ENCODE data around the gene SSUH2.
A peak's percentile ranks its signal among the peaks of the same experiment; 100 is the strongest.
"Not testable (repeated sequence)": the region's sequence is repeated elsewhere in the genome, so short reads cannot be mapped to it uniquely, and the experiment has no call there.

Gene SSUH2

GRCh38 chr3:8644748-8645390, at the start of gene SSUH2:
Gene SSUH2, minus strand, starts transcription at chr3:8644798. Its CDS starts 40 bp downstream, at chr3:8644758.
- DNase-seq = no peak

DNA sequence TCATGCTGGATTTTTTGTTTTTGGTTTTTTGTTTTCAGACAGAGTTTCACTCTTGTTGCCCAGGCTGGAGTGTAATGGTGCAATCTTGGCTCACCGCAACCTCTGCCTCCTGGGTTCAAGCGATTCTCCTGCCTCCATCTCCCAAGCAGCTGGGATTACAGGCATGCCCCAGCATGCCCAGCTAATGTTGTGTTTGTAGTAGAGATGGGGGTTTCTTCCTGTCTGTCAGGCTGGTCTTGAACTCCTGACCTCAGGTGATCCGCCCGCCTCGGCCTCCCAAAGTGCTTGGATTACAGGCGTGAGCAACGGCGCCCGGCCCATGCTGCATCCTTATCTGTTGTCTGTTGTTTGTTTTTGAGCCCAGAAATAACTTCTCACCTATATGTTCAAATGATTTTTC, 46.7 kb upstream of the SSUH2 start:
- not testable (repeated sequence) for DNase-seq

- not testable (repeated sequence) for DNase-seq
These were observed 40.4 kb upstream of the SSUH2 start for GRCh38 chr3:8684992-8685391.

- DNase-seq = not testable (repeated sequence)
These were observed 38.4 kb upstream of the SSUH2 start for GRCh38 chr3:8682850-8683574.

DNA sequence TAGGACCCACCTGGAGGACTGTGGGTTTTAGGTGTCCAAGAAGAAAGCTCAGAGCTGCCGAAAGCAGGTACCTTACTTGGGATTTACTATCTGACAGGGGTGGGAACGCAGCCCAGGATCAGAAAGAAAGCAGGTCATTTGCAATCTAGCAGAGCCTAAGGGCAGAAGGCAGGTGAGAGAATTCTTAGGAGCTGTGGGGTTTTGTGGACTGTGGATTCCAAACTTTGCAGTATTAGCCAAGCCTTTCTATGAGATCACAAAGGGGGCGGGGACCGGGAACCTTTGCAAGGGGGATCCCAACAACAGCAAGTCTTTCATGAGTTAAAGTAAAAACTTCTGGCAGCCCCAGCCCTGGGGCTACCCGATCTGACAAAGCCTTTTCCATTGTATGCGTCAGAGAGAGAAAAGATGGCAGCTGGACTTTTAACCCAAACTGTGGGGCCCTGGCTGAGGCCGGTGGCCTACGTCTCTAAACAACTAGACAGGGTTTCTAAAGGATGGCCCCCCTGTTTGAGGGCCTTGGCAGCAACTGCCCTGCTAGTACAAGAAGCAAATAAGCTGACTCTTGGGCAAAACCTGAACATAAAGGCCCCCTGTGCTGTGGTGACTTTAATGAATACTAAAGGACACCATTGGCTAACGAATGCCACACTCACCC, 37.4 kb upstream of the SSUH2 start:
- DNase-seq = not testable (repeated sequence)

DNA sequence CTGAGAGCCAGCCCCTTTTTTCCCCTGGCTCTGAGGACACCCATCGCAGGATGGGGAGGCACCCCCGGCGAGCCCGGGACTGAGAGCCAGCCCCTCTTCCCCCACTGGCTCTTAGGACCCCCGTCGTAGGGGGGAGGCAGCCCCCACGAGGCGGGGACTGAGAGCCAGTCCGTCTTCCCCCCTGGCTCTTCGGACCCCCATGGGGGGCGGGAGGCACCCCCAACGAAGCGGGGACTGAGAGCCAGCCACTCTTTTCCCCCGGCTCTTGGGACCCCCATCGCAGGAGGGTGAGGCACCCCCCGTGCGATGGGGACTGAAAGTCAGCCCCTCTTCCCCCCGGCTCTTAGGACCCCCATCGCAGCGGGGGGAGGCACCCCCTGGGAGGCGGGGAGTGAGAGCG, 36.8 kb upstream of the SSUH2 start:
- DNase-seq = no peak

- DNase-seq = not testable (repeated sequence)
These were observed 35.4 kb upstream of the SSUH2 start for GRCh38 chr3:8679817-8680553.

- DNase-seq = no peak
These were observed 34.2 kb upstream of the SSUH2 start for GRCh38 chr3:8678751-8679150.

DNA sequence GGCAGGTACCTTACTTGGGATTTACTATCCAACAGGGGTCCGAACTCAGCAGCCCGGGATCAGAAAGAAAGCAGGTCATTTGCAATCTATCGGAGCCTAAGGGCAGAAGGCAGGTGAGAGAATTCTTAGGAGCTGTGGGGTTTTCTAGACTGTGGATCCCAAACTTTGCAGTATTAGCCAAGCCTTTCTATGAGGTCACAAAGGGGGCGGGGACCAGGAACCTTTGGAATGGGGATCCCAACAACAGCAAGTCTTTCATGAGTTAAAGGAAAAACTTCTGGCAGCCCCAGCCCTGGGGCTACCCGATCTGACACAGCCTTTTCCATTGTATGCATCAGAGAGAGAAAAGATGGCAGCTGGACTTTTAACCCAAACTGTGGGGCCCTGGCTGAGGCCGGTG, 32.7 kb upstream of the SSUH2 start:
- not testable (repeated sequence) for DNase-seq

GRCh38 chr3:8675591-8675990, 31.0 kb upstream of the SSUH2 start:
- DNase-seq = not testable (repeated sequence)

DNA sequence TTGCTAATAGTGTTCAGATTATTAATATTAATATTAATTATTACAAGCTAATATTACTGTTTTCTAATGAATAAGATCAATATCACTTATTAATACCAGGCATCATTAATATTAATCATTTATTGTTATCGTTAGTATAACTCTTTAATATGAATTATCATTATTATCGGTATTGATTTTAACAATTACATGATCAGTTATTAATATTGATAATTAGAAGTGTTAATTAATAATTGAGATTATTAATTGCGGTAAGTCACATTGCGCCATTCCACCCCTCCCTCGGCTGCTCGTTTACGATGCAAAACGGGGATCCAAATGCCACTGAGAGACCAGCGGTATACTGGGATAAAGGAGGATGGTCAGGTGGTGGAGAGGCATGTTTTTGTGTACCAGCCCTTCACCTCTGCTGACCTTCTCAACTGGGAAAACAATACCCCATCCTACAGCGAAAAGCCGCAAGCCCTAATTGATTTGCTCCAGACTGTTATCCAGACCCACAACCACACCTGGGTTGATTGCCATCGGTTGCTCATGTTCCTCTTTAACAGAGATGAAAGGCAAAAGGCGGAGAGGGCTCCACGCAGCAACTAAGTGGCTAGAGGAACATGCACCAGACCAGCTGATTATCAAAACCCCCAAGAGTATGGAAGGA, 28.6 kb upstream of the SSUH2 start:
- DNase-seq = no peak

DNA sequence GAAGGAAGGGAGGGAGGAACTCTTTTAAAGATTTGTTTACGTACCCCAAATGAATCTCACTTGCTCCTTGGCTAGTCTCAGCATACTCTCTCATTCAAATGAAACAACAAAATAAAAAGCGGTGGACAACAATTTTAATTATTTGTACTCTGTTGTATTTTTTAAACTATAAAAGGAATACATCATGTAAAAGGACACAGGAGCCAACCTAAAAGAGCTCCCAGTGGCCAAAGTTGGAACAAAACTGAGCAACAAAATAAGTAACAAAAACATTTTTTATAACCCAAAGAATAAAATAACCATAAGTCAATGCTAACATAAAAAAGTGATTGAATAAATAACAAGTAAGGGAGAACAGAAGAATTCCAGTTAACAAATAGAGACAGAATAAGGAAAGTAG, 24.4 kb upstream of the SSUH2 start:
- DNase-seq = no peak

DNA sequence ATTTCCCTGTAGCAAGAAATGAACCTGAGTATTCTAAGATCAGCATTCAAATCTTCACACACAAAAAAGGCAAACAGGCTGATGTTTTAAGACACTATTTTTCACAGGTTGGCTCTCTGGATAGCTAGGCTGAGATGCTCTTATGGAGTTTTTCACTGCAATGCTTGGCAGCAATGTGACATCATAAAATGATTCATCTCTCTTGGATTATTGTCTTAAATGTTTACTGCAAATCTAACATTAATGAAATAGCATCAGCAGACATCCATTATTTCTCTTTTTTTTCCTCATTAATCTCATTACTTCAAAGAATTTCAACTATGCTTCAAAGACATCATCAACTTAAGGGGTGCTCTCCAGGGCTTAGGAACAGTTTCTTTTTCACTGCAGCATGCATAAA, 23.6 kb upstream of the SSUH2 start:
- no peak for DNase-seq

GRCh38 chr3:8667463-8668091, 23.0 kb upstream of the SSUH2 start:
- no peak for DNase-seq

DNA sequence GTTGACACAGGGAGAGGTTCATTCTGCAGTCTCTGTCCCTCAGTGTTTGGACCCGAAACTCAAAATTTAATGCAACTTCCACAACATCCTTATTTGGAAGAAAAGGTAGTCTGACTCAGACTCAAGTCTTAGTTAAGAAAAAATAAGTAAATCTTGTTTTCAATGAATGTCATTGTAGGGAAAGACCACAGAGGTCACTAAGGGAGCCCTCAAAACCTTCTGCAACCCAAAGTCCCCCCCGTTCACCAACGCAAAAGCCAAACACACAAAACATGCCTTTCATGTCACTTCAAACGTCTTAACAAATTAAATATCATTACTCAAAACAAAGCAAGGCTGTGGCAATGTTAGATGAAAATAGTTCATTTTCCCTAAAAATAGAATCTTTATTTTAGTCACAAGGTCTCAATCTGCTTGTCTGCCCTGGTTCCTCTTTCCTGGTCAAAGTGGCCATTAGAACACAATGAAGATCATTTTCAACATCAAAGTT, 20.9 kb upstream of the SSUH2 start:
- DNase-seq = no peak

DNA sequence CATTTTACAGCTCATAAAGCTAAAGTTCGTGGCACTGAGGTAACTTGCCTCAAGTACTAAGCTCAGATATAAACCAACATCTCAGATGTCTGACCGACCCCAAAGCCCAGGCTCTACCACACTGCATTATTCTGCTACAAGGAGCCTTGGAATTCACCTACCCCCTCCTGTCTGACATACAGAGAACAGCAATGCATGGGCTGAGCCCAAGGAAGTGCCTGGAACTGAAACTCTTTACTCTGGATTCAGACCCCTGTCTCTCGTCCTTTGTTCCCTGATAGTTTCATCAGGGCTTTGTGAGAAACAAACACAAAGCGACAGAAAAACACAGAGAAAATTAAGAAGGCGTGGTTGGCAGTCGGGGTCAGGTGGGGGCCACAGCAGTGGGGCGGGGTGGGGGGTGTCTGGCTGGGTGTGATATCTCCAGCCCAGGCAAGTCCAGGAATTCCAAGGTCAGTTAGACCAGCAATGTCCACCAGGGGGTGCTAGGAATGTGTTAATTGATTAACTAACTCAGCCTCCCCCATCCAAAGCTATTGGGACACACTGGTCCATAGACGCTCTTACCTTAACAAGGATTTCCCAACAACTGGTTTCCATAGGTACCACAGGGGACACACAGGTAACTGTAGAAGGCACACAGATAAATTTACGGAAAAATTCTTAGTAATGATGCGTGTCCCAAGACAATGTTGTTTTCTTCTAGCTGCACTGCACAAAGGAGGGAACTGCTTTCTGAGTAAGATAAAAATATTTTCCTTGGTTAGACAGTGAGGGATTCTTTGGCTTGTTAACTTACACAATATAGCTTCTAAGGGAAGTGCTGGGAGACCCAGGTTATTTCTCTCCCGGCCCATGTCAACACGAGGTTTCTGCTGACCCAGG, 18.8 kb upstream of the SSUH2 start:
- DNase-seq = peak in 1 of 2 donors; percentile 16

DNA sequence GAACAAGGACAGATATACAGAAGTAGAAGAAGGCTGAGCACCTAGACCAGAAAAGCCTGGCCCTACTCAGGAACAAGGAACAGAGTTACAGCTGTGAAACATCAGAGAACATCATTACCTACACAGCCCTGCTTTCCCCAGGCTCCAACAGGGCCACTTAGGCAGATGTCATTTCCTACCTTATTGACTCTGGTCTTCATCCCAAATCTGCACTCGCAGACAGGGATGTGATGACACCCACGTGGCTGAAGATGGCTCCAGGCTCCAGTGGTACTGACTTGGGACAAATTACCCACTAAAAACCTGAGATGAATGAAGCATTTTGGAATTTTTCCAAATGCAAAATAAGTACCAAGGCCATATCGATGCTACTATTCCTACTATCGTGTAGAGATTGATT, 18.0 kb upstream of the SSUH2 start:
- no peak for DNase-seq

DNA sequence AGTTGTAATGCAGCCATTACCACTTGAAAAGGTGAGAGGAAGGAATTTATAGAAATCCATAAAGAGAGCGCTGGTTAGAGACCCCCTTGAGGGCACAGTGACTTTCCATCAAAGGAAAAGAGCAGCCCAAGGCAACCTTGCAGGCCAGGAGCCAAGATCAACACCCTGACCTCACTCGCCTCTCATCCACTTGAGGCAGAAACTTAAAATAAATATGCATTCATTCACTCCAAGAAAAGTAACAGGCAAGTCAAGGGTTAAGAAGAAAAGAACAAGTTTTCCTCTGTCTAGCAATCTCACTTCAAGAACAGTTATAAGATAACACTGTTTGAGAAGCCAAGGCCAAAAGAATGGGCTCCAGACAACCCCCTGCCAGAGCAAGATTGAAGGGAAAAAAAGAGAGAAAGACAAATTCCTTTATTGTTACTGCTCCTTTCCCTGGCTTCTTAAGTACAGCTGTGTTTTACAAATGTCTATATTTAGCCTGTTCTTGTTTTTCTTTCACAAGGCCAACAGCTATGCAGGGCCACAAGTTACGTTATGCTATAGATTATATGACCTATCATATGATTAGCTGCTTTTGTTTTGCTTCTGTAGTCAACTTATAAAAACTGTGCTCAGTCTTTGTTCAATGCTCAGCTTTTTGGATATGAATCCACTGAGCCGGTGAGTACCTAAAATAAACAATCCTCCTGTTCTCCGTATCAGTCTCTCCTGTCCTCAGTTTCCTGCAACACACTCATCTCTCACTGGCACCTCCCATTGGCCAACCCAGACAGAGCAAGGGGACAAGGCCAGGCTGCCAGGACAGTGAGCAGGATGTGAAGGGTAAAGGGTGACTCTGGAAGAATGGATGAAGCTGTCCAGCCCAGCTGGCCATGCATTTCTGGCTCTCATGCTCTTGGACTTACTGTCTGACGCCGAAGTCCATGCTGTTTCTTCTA, 15.8 kb upstream of the SSUH2 start:
- DNase-seq = no peak

DNA sequence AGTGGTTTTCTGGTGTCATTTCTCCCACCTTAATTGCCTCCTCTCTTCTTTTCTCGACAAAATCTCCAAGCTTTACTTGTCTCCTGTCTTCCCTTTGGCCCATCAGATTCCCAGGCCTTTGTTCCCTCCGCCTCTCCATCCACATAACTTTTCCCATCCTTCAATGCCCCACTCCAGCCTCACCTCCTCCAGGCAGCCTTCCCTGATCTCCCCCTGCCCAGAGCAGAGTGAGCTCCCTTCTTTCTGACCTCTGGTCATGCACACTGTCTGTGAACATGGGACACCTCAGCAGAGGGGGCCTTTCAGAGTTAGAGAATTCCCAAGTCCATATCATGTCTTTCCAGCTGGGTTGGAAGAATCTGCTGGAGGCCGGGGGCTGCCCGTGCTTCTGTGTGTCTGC, 14.6 kb upstream of the SSUH2 start:
- DNase-seq = no peak
